GM21529 (cell line): ENCODE data around the gene DDX46.
"Not testable (repeated sequence)": the region's sequence is repeated elsewhere in the genome, so short reads cannot be mapped to it uniquely, and the experiment has no call there.

Source experiments
- ATAC-seq: cut with Tn5 transposase; IDR thresholded peaks from one replicate; pipeline ENCODE4 v1.9.1; 2021; ENCODE audit not compliant: unreplicated experiment

DDX46 gene

DNA sequence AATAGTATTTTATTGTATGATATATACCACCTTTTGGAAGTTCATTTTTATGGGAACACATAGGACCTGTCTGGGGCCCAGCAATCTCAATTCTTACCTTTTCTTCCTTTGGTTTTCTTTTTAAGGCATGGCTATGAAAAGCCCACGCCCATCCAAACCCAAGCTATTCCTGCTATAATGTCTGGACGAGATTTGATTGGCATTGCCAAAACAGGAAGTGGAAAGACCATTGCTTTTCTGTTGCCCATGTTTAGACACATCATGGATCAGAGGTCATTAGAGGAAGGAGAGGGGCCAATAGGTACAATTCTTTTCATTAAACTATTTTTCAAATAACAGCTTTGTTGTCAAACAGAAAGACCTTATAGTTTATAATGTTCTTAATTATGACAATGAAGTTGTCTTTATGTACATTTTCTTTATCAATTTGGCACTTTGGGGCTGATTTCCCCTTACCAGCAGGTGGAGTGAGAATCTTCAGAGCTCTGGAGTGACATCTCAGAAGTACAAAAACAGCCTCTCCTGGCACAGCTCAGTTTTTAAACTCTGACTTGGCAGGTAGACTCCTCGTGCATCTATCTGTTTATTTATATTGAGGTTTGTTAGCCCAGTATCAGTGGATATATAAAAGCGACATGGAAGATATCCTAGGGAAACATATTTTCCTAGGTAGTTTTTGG, 25.8 kb downstream of the DDX46 start:
- ATAC-seq = no peak

DNA sequence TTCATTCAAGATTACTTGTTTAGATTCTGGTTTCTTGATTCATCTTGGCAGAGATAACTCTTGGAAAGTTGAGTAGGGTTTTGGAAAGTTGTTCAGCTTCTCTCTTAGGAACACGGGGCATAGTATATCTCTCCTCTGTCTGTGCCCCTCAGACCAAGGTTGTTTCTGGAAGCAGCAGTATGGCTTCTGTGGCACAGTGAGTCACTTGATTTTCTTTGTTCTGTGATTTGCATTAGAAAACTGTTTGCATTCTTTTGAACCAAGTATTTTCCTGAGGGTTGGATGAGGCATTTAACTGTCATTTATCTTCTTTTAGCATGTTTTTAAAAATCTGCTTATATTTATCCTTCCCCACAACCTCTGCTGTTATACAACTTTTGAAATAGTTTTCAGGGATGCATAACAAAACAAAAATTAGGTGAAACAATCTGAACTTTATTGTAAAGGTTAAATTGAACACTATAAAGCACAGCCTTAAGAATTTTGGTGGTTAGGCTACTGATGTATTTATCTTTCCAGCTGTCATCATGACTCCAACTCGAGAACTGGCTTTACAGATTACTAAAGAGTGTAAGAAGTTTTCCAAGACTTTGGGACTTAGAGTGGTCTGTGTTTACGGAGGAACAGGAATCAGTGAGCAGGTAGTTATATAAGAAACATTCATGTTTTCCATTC, 26.5 kb downstream of the DDX46 start:
- no peak for ATAC-seq

DNA sequence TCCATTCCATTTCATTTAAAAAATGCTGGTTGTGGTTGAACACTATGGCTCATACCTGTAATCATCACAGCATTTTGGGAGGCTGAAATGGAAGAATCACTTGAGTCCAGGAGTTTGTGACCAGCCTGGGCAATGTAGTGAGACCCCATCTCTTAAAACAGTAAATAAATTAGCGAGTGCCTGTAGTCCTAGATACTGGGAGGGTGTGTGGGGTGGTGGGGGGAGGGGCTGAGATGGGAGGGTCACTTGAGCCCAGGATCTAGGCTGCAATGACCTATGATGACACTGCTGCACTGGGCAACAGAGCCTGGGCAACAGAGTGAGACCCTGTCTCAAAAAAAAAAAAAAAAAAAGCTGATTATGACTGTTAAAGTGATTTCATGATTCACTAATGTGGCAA, 29.1 kb downstream of the DDX46 start:
- no peak for ATAC-seq

DNA sequence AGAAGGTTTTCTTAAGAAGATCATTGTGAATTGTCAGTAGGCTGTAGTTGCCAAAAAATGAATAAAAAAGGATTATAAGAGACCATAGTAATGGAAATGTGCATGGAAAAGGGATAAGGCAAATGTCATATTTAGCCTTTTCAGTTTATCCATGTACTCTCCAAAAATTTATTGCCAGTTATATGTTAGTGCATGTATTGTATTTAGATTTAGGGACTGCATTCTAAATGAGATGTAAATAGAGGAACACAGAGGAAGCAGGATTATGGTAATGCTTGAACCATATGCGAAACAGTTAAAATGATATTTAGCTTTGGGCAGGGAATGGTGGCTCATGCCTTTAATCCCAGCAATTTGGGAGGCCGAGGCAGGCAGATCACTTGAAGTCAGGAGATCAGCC, 33.0 kb downstream of the DDX46 start:
- ATAC-seq = no peak

DNA sequence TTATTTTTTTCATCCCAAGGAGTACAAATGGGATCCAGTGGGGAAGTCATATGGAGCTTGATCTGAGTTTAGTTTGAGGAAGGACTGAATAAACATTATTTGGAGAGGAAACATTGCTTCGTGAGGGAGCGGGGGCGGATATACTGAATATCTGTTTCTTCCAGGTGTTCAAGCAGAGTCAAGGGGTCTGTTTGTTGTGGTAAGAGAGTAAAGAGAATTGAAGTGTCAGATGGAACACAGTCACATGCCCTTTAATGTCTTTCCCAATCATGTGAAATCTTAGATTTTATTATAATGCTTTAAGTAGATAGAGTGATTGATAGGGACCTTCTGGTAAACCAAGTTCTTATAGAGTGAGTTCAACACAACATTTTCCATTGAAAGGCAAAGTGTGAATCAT, 33.7 kb downstream of the DDX46 start:
- no peak for ATAC-seq

DNA sequence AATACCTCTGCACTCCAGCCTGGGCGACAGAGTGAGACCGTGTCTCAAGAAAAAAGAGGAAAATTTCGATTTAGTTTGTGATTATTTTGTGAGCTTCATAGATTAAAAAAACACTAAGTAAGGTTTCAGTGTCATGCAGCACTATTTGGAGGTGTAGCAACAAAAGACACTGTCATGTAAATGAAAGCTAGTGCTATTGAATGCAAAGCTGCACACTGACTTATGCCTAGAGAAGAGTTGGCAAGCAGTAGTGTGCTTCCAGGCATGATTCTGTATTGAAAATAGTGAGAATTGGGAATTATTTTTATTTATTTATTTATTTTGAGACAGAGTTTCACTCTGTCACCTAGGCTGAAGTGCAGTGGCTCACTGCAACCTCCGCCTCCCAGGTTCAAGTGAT, 34.5 kb downstream of the DDX46 start:
- no peak for ATAC-seq

DNA sequence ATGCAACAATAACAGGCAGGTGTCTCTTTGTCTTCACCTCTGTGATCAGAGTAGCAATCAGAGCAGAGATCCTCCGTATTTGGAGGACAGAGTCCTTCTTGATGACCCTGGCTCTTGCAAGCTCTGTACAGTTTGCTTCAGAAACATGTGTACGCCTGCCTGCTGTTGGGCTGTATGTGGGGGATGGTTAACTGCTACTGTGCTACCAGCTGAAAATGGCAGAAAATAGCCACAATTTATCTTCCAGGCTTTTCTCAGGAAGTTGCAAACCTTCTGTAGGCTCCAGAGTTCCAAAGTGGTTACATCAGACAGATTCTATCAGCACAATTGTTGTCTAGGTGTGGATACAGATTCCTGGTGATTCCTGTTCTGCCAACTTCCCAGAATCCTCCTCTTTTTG, 35.5 kb downstream of the DDX46 start:
- ATAC-seq = no peak

DNA sequence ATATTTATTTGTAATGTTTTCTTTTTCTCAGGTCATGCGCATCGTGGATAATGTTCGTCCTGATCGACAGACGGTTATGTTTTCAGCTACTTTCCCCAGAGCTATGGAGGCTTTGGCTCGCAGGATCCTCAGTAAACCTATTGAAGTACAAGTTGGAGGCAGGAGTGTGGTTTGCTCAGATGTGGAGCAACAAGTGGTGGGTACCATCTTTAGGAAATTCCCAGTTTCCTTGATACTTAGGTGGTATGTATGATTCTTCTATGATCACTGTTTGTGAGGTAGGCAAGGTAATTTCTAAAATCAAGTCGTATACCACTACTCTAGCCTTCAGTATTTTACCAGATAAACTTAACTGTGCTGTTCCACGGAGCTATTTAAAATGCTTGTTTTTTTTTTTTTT, 36.2 kb downstream of the DDX46 start:
- ATAC-seq = no peak

DNA sequence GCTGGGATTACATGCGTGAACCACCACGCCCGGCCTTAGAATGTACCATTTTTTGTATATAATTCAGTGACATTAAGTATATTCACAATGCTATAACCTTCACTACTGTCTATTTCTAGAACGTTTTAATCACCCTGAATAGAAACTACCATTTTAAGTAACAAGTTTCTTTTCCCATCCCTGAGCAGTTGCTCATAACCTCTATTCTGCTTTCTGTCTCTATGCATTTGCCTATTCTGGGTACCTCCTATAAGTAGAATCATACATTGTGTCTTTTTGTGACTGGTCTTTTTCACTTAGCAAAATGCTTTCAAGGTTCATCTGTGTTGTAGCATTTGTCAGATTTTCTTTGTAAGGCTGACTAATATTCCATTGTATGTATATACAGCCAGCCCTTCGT, 39.9 kb downstream of the DDX46 start:
- ATAC-seq = peak; percentile 68

DNA sequence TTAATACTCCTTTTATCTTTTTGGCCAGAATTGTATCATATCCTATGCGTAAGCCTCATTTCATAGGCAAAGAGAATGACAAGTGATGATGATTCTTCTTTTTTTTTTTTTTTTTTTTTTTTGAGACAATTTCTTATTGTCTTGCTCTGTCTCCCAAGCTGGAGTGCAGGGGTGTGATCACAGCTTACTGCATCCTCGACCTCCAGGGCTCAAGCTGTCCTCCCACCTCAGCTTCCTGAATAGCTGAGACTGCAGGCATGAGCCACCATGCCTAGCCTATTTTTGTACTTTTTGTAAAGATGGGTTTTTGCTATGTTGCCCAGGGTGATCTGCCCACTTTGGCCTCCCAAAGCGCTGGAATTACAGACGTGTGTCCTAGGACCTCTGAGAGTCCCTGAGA, 45.2 kb downstream of the DDX46 start:
- no peak for ATAC-seq

DNA sequence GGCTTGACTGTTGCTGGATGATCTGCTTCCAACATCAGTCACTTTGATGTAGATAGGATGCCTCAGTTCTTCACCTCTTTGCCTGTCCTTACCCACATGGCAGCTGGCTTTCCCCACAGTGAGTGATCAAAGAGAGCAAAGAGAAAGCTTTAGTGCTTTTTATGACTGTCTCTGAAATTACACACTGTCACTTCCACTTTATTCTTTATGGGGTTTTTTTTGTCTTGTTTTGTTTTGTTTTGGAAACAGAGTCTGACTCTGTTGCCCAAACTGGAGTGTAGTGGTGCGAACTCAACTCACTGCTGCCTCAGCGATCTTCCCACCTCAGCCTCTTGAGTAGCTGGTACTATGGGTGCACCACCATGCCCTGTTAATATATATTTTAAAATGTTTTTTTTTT, 54.8 kb downstream of the DDX46 start:
- ATAC-seq = no peak

DNA sequence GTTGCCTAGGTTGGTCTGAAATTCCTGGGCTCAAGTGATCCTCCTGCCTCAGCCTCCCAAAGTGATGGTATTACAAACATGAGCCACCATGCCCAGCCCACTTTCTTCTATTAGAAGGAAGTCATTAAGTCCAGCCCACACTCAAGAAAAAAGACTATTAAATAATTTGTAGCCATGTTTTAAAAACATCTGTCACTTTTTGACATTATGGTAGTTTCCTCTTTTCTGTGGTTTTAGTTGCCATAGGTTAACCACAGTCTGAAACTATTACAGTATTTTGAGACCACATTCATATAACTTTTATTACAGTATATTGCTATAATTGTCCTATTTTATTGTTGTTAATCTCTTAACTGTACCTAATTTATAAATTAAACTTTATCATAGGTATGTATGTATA, 55.2 kb downstream of the DDX46 start:
- ATAC-seq = no peak

DNA sequence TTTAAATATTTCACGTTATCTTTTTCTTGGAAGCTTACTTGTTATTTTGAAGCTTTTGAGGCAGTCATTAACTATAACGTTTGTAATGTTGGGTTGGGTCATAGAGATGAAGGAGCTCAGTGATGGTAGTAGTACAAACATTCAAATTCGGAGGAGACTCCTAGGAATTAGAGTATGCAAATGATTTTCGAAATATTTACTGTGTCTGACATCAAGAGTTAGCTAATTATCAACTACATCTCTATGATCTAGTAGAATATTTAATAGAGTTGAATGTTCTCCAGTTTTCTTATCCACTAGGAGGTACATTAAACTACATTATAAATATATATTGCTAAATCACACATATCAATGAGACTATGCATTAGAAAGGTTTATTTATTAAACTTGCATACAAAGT, 58.4 kb downstream of the DDX46 start:
- ATAC-seq = no peak

DNA sequence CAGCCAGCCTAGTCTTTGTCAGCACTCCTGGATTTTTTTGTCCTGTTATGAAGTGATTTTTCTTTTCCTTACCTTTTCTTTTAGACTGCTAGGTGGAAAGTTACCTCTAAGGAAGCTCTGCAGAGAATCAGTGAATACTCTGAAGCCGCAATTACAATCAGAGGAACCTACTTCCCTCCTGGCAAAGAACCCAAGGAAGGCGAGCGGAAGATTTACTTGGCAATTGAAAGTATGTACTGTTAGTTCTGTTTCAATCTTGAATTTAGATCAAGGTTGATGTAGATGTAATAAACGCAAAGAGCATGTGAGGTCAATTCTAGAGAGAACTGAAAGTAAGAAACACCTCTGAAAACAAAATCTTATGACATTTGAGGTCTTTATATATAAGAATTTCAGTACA, 60.2 kb downstream of the DDX46 start:
- ATAC-seq = no peak

DNA sequence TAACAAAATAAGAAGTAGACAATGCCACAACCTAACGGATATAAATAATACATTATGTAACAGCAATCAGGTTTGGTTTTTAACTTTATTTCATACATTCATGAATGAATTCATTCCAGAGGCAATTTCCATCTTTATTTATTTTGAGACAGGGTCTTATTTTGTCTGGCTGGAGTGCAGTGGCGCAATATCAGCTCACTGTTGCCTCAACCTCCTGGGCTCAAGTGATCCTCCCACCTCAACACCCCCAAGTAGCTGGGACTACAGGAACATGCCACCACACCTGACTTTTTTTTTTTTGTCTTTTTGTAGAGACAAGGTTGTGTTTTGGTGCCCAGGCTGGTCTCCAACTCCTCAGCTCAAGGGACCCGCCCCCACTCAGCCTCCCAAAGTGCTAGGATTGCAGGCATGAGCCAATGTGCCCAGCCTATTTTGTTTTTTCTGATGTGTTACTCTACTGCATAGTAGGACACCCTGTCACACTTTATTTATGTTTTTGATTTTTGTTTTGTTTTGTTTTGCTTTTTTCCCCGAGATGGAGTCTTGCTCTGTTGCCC, 60.9 kb downstream of the DDX46 start:
- no peak for ATAC-seq

DNA sequence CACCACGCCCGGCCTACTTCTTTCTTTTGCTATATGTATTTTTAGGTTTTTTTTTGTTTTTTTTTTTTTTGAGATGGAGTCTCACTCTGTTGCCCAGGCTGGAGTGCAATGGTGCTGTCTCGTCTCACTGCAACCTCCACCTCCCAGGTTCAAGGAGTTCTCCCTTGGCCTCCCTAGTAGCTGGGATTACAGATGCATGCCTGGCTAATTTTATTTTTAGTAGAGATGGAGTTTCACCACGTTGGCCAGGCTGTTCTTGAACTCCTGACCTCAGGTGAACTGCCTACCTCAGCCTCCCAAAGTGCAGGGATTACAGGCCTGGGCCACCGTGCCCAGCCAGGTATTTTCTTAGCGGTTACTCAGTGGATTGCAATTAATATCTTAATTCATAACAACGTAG, 63.3 kb downstream of the DDX46 start:
- no peak for ATAC-seq

DNA sequence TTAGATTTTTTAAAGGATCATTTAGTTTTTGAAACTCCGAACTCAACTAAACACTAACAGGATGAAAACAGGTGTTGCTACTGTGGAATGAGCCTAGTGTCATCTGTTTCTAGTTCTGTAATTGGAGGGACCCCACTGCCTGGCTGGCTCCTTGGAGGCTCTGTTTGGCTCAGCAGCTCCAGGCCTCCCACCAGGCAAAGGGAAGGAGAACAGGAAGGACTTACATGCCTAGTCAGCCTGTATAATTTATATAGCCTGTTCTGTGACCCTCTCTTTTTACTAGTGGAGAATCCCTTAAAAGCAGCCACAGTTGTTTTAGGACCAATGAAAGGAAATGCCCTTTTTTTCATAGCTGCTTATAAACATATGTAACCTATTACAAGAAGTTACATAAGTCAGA, 66.1 kb downstream of the DDX46 start:
- no peak for ATAC-seq

DNA sequence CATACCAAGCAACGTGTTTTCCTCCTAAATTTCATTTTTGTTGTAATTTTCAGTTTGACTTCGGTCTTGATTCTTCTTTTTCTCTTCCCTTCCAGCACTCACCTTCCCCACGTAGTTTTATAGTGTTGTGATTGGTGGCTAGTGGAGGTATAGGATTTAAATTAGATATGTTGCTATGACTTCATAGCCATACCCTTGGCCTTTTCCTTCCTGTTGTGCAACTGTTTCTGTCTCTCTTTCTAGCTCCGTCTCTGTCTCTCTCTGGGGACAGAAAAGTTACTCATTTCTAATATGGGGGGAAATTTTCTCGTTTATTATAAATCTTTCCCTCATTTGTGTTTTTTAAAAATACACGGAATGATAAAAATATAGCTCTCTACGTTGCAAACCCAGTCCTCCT, 66.6 kb downstream of the DDX46 start:
- no peak for ATAC-seq

DNA sequence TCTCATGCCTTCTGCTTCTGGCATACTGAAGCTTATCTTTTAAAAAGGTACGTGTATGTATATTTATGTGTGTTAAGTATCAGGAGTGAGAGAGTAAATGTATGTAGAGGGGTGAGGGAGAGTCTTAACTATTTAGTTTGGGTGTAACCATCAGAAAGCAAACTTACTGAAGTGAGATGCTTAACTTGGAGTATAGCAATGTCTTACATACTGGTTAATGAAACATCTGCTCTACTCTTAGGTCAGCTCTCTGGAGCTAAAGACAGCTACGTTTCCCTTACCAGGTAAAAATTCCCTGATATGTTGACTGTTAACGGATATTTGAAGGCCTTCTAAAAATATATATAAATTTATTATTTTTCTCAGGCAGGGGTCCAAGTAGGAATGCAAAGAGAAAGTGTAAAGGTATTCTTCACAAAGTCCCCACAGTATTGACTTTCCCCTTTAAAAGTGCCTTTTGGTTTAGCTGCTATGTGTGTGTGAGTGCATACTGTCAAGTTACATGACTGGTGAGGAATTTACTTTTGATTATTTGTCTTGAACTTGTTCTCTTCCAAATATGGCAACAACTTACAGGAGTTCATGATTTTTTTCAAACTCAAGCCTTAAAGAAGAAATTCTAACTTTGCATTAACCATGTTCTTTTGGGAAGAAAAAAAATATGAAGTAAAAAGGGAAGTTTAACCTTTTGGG, 74.9 kb downstream of the DDX46 start:
- no peak for ATAC-seq

DNA sequence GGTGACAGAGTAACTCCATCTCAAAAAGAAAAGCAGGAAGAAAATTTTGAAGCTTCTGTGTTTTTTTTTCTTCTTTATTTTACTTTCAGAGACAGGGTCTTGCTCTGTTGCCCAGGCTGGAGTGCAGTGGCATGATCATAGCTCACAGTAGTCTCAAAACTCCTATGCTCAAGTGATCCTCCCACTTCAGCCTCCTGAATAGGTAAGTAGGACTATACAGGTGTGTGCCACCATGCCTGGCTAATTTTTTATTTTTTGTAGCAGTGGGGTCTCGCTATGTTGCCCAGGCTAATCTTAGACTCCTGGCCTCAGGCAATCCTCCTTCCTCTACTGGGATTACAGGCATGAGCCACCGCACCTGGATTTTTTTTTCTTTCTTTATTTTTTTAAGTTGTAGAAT, 77.0 kb downstream of the DDX46 start:
- ATAC-seq = no peak

DNA sequence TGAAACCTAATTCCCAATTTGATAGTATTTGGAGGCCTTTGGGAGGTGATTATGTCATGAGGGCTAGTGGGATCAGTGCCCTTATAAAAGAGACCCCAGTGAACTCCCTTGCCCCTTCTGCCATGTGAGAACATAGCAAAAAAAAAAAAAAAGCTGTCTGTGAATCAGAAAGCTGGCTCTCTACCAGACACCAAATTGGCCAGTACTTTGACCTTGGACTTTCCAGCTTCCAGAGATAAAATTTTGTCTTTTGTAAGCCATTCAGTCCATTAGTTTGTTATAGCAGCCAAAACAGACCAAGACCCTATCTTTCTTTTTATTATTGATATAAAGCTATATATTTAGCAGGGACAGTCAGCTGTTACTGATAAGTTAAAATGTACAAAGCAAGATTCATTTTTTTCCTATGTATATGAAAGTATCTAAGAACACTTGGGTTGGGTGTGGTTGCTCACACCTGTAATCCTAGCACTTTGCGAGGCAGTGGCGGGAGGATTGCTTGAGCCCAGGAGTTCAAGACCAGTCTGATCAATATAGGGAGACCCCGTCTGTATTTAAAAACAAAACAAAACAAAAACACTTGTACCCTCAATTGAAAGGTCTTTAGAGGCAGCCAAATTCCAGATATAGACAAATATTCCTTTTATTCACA, 79.1 kb downstream of the DDX46 start:
- no peak for ATAC-seq

DNA sequence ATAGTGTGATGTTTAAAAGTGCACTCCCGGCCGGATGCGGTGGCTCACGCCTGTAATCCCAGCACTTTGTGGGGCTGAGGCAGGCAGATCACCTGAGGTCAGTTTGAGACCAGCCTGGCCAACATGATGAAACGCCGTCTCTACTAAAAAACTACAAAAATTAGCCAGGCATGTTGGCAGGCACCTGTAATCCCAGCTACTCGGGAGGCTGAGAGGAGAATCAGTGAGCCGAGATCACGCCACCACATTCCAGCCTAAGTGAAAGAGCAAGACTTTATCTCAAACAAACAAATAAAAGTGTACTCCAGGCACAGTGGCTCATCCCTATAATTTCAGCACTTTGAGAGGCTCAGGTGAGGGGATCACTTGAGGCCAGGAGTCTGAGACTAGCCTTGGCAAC, 79.8 kb downstream of the DDX46 start:
- ATAC-seq = not testable (repeated sequence)
